ENCODE data around the gene ACOT7.
"Not testable (repeated sequence)": the region's sequence is repeated elsewhere in the genome, so short reads cannot be mapped to it uniquely, and the experiment has no call there.

Gene ACOT7

DNA sequence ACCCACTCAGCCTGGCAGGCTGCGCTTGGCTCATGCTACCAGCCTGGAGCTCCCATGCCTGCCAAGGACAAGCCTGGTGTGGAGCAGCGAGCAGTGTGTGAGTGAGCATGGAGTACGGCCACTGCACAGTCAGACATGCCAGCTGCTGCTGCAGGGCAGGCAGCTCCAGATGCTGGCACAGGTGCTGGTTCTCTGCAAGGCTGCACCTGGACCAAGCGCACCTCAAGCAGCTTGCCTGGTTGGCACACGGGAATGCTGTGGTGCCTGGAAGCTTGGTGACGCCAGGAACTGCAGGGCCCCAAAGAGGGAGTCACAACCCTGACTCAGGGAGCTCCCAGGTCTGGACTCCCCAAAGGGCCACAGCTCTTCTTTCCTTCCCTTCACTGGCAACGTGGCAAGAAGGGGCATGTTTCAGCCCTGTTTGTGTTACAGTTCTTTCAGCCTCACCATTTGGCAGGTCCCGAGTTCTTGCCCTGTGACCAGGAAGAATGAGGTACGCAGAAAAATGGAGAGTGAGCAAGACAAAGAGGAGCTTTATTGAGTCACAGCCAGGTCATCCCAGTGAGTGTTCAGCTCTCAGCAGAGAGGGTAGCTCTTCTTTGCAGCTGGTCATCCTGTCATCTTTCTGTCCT is 26.1 kb downstream of the ACOT7 start:
- Histone ChIP-seq H3K4me1 (ENCODE audit: insufficient read depth, low read length) (peaks cover 25% of the 10 kb centered on the region), H3K36me3 (ENCODE audit: insufficient read depth, low read length) (no peaks in the 10 kb centered on the region), H3K27me3 (ENCODE audit: control insufficient read depth in 1 of 2, insufficient read depth in 2 of 2, low read length in 2 of 2) (no peaks in the 10 kb centered on the region), H3K9ac (ENCODE audit: low read length) (no peak overlapping the region), H3K4me3 (ENCODE audit: low read depth in 1 of 2, low read length in 2 of 2) (no peak overlapping the region), H3K27ac (ENCODE audit: low read depth, low read length) (no peak overlapping the region), H3K9me3 (ENCODE audit: low read length) (no peaks in the 10 kb centered on the region)

DNA sequence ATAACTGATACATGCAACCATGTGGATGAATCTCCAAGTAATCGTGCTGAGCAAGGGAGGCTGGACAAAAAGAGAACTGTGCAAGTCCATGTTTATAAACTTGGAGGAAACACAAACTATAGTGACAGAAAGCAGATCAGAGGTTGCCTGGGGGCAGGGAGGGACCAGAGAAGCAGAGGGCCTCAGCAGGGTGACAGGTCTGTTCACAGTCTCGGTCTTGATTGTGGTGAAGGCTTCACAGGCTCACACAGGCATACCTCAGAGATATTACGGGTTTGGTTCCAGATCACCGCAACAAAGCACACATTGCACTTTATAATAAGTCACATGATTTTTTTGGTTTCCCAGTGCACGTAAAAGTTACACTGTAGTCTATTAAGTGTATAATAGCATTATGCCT is 28.5 kb downstream of the ACOT7 start:
- Histone ChIP-seq H3K4me1 (ENCODE audit: insufficient read depth, low read length) (peaks cover 32% of the 10 kb centered on the region), H3K9me3 (ENCODE audit: low read length) (no peaks in the 10 kb centered on the region), H3K9ac (ENCODE audit: low read length) (no peak overlapping the region), H3K27me3 (ENCODE audit: control insufficient read depth in 1 of 2, insufficient read depth in 2 of 2, low read length in 2 of 2) (no peaks in the 10 kb centered on the region), H3K27ac (ENCODE audit: low read depth, low read length) (peak overlapping the region; percentile 10), H3K36me3 (ENCODE audit: insufficient read depth, low read length) (no peaks in the 10 kb centered on the region), H3K4me3 (ENCODE audit: low read depth in 1 of 2, low read length in 2 of 2) (no peak overlapping the region)

DNA sequence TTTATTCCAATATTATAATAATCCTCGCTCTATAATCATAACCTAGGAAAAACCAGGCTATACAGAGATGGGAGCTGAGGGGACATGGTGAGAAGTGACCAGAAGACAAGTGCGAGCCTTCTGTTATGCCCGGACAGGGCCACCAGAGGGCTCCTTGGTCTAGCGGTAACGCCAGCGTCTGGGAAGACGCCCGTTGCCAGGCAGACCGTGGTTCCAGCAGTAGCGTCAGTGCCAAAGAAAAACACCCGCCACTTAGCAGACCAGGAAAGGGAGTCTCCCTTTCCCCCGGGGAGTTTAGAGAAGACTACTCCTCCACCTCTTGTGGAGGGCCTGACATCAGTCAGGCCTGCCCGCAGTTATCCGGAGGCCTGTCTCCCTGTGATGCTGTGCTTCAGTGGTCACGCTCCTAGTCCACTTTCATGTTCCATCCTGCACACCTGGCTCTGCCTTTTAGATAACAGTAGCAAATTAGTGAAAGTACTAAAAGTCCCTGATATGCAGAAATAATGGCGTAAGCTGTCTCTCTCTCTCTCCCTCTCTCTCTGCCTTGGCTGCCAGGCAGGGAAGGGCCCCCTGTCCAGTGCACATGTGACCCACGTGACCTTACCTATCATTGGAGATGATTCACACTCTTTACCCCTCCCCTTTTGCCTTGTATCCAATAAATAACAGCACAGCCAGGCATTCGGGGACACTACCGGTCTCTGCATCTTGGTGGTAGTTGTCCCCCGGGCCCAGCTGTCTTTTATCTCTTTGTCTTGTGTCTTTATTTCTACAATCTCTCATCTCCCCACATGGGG is 30.3 kb downstream of the ACOT7 start:
- H3K27ac ChIP-seq (ENCODE audit: low read depth, low read length): peak overlapping the region; percentile 32
- H3K27me3 ChIP-seq (ENCODE audit: control insufficient read depth in 1 of 2, insufficient read depth in 2 of 2, low read length in 2 of 2); H3K36me3 ChIP-seq (ENCODE audit: insufficient read depth, low read length); H3K4me3 ChIP-seq (ENCODE audit: low read depth in 1 of 2, low read length in 2 of 2); H3K9ac ChIP-seq (ENCODE audit: low read length); H3K9me3 ChIP-seq (ENCODE audit: low read length): not testable (repeated sequence)
- peaks cover 40% of the 10 kb centered on the region for H3K4me1 ChIP-seq (ENCODE audit: insufficient read depth, low read length)

DNA sequence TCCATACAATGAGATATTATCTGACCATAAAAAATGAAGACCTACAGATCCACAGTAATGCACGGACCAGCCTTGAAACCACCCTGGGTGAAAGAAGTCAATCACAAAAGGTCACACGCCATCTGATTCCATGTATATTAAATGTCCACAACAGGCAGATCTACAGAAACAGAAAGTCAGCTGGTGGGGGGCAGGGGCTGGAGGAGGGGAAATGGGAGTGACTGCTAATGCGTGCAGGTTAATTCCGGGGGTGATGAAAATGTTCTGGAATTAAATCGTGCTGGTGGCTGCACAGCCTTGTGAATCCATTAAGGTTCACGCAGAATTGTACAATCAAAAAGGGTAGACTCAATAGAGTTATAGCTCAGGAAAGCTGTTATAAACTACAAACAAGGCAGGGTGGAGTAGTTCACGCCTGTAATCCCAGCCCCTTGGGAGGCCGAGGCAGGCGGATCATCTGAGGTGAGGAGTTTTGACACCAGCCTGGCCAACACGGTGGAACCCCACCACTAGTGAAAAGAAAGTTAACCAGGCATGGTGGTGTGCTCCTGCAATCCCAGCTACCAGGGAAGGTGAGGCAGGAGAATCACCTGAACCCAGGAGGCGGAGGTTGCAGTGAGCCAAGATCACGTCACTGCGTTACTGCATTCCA is 32.3 kb downstream of the ACOT7 start:
- Histone ChIP-seq H3K9ac (ENCODE audit: low read length) (no peak overlapping the region), H3K4me3 (ENCODE audit: low read depth in 1 of 2, low read length in 2 of 2) (no peak overlapping the region), H3K36me3 (ENCODE audit: insufficient read depth, low read length) (no peaks in the 10 kb centered on the region), H3K4me1 (ENCODE audit: insufficient read depth, low read length) (peaks cover 31% of the 10 kb centered on the region), H3K9me3 (ENCODE audit: low read length) (no peaks in the 10 kb centered on the region), H3K27me3 (ENCODE audit: control insufficient read depth in 1 of 2, insufficient read depth in 2 of 2, low read length in 2 of 2) (no peaks in the 10 kb centered on the region), H3K27ac (ENCODE audit: low read depth, low read length) (no peak overlapping the region)

DNA sequence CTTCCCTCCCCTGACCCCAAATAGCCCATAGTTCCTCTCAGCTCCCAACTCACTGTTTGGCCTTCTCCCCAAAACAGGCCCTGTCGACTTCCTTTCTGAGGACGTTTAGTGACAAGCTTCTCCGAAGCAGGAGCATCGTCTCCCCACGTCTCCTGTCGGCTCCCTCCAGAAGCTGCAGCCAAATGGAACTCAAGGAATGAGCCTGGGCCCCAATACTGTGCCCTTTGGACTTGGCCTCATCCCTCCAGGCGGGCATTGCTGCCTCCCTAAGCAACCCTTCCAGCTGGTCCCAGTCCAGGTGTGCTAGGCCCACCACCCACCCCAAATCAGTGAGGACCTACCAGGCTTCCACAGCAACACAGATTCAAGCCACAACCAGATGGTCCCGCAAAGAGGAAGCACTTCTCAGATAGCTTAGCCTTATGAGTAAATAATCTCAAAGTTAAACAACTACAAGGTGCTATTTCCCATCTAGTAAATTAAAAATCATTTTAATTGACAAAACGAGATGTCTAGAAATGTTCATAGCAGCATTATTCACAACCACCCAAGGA is 33.0 kb downstream of the ACOT7 start:
- Histone ChIP-seq H3K4me3 (ENCODE audit: low read depth in 1 of 2, low read length in 2 of 2) (no peak overlapping the region), H3K27me3 (ENCODE audit: control insufficient read depth in 1 of 2, insufficient read depth in 2 of 2, low read length in 2 of 2) (no peaks in the 10 kb centered on the region), H3K27ac (ENCODE audit: low read depth, low read length) (no peak overlapping the region), H3K9me3 (ENCODE audit: low read length) (no peaks in the 10 kb centered on the region), H3K4me1 (ENCODE audit: insufficient read depth, low read length) (peaks cover 31% of the 10 kb centered on the region), H3K36me3 (ENCODE audit: insufficient read depth, low read length) (no peaks in the 10 kb centered on the region), H3K9ac (ENCODE audit: low read length) (no peak overlapping the region)

DNA sequence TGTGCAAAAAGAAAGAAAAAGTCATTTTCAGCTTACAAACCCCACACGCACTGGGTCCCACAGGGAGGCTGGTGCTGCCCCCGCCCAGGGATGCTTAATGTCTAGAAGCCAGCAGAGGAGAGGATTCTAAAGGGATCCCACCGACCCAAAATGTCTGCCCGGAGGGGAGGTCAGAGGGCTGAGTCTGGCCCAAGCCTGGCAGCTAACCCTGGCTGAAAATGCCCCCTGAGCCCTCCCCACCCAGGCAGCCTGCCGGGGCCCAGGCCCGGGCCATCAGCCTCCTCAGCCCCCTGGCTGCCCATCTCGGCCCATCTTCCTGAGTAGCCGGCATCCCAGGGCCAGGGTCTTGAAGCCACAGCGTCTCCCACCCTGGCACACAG is 33.5 kb downstream of the ACOT7 start:
- Histone ChIP-seq H3K36me3 (ENCODE audit: insufficient read depth, low read length) (no peaks in the 10 kb centered on the region), H3K9me3 (ENCODE audit: low read length) (no peaks in the 10 kb centered on the region), H3K9ac (ENCODE audit: low read length) (peak overlapping the region; percentile 10), H3K4me3 (ENCODE audit: low read depth in 1 of 2, low read length in 2 of 2) (no peak overlapping the region), H3K4me1 (ENCODE audit: insufficient read depth, low read length) (peaks cover 31% of the 10 kb centered on the region), H3K27me3 (ENCODE audit: control insufficient read depth in 1 of 2, insufficient read depth in 2 of 2, low read length in 2 of 2) (no peaks in the 10 kb centered on the region), H3K27ac (ENCODE audit: low read depth, low read length) (peak overlapping the region; percentile 71)

DNA sequence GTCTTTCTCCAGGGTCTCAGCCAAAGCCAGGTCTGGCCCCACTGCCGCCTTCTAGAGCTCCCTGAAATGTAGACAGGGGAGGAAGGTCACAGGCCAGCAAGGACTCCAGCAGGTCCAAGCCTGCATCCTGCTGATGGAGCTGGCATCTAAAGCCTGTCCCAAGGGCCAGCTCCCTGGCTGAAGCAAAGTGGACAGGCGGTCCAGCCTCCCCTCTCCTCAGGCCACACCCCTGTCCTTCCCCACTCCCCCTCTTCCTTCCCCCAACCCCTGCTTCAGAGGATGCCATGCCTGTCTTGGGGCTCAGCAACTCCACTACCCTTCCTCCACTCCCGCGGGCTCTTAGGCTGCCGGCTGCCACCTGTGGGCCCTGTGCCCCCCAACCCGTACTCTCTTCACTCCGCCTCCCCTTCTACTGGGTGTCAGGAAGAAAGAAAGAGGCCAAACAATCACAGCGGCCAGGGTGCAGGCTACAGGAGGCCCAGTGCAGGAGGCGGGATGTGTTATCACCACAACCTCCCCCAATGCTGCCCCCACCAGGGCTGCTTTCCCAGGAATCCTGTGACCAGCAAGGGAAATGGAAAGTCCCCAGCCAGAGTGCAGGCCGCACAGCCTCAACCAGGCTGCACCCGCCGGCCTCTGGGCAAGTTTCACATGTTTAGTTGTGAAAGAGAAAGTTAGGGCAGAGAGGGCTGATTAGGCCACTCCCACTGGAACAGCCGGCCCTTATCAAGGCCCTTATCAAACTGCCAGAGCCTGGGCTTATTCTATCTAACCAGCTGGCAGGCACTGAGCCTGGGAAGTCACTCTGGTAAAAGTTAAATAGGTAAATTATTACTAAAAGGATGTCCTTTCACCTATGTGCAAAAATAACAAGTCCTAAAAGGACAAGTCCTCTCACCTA is 34.1 kb downstream of the ACOT7 start:
- no peak overlapping the region for H3K4me3 ChIP-seq (ENCODE audit: low read depth in 1 of 2, low read length in 2 of 2)
- no peaks in the 10 kb centered on the region for H3K9me3 ChIP-seq (ENCODE audit: low read length)
- H3K9ac ChIP-seq (ENCODE audit: low read length): peak overlapping the region; percentile 10
- peaks cover 31% of the 10 kb centered on the region for H3K4me1 ChIP-seq (ENCODE audit: insufficient read depth, low read length)
- H3K27ac ChIP-seq (ENCODE audit: low read depth, low read length): peak overlapping the region; percentile 71
- no peaks in the 10 kb centered on the region for H3K36me3 ChIP-seq (ENCODE audit: insufficient read depth, low read length)
- no peaks in the 10 kb centered on the region for H3K27me3 ChIP-seq (ENCODE audit: control insufficient read depth in 1 of 2, insufficient read depth in 2 of 2, low read length in 2 of 2)

DNA sequence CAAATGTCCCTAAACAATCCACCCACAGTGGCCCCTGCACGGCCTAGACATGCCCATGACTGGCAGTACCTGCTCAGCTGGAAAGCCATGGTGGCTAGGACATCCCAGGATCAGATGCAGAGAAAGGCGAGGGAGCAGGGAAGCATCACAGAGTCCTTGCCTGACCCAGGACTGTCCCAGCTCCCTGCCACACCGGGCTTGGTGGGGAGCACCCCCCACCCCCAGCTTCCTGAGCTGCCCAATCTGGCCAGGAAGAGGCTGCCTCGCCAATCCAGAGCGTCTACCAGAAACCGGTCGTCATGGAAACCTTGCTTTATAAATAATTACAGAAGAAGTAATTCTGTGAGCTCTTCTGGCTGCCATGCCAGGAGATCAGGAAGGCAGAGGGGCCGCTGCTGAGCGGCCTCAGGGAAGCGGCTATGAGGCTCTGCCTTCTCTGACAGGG is 34.8 kb downstream of the ACOT7 start:
- Histone ChIP-seq H3K4me3 (ENCODE audit: low read depth in 1 of 2, low read length in 2 of 2) (no peak overlapping the region), H3K4me1 (ENCODE audit: insufficient read depth, low read length) (peaks cover 35% of the 10 kb centered on the region), H3K9ac (ENCODE audit: low read length) (no peak overlapping the region), H3K36me3 (ENCODE audit: insufficient read depth, low read length) (no peaks in the 10 kb centered on the region), H3K27ac (ENCODE audit: low read depth, low read length) (peak overlapping the region; percentile 71), H3K27me3 (ENCODE audit: control insufficient read depth in 1 of 2, insufficient read depth in 2 of 2, low read length in 2 of 2) (no peaks in the 10 kb centered on the region), H3K9me3 (ENCODE audit: low read length) (no peaks in the 10 kb centered on the region)

DNA sequence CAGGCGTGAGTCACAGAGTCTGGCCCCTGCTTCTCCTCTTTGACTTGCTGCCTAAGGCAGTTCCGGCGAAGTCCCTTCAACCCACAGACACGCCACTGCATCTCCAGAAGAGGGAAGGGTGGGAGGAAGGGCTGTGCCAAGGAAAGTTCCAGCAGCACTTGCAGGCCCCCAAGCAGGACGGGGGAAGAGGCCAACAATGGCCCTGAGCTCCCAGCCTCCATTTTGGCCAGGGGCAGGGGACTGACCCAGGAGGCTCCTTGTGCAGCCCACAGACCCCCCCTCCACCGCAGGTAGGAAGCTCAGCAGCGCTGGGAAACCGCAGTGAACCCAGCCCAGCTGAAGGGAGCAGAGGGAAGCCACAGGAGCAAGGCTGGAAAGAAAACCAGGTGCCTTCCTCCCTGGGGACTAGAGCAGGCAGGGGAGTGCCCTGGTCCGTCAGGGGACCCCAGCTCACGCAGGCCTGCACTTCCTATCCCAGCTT is 35.4 kb downstream of the ACOT7 start:
- no peak overlapping the region for H3K9ac ChIP-seq (ENCODE audit: low read length)
- no peaks in the 10 kb centered on the region for H3K36me3 ChIP-seq (ENCODE audit: insufficient read depth, low read length)
- peaks cover 34% of the 10 kb centered on the region for H3K4me1 ChIP-seq (ENCODE audit: insufficient read depth, low read length)
- peak overlapping the region; percentile 52 for H3K27ac ChIP-seq (ENCODE audit: low read depth, low read length)
- no peaks in the 10 kb centered on the region for H3K27me3 ChIP-seq (ENCODE audit: control insufficient read depth in 1 of 2, insufficient read depth in 2 of 2, low read length in 2 of 2)
- H3K9me3 ChIP-seq (ENCODE audit: low read length): no peaks in the 10 kb centered on the region
- no peak overlapping the region for H3K4me3 ChIP-seq (ENCODE audit: low read depth in 1 of 2, low read length in 2 of 2)

DNA sequence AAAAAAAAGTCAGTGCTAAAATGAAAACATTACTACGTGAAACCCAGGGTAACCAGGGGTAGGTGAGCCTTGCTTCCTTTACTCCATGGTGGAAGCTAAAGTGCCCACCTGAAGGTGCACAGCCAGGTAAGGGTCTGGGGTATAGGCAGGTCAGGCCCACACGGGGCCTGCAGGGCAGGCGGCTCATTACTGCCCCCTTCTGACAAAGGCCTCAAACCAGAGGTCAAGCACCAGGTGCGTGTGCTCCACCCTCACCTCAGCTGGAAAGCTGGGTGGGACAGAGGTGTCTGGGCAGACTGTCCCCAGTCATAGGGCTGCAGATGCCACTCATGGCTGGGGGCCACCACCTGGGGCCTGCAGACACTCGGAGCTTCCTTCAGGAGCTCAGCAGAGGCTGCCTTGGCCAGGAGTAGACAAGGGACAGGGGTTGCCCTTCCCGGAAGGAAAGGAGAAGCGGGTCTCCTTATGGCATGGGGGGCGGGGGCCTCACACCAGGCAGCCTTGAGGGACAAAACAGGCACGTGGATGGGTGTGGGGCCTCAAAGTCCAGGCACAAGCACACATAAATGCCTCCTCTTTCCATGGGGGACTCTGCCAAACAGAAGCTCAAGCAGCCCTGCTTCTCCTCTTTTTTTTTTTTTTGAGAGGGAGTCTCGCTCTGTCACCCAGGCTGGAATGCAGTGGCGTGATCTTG is 36.2 kb downstream of the ACOT7 start:
- H3K27ac ChIP-seq (ENCODE audit: low read depth, low read length): no peak overlapping the region
- no peaks in the 10 kb centered on the region for H3K36me3 ChIP-seq (ENCODE audit: insufficient read depth, low read length)
- peaks cover 33% of the 10 kb centered on the region for H3K4me1 ChIP-seq (ENCODE audit: insufficient read depth, low read length)
- no peak overlapping the region for H3K9ac ChIP-seq (ENCODE audit: low read length)
- no peaks in the 10 kb centered on the region for H3K27me3 ChIP-seq (ENCODE audit: control insufficient read depth in 1 of 2, insufficient read depth in 2 of 2, low read length in 2 of 2)
- H3K9me3 ChIP-seq (ENCODE audit: low read length): no peaks in the 10 kb centered on the region
- no peak overlapping the region for H3K4me3 ChIP-seq (ENCODE audit: low read depth in 1 of 2, low read length in 2 of 2)
